Lower lobe of right lung (tissue), 2 donors: ENCODE measurements around the gene GMDS. TPM values are rescaled to one million over a fixed set of nuclear protein-coding genes. Genes with fewer than 3 reads are reported as not detected.

ENCODE experiments used
- ATAC-seq, 2 donors: fragments of 200-7000 bp; cut with Tn5 transposase; one replicate each; pipeline ENCODE4 v1.9.1; 2020 to 2022; ENCODE audit warnings: mild to moderate bottlenecking in 2 of 2, moderate library complexity in 2 of 2
- DNase-seq: peaks from one replicate; pipeline ENCODE4 v3.0.0-alpha.2; 2020
- H3K27ac ChIP-seq: fragments of 200-600 bp; one replicate; pipeline ENCODE4 v1.8.0; 2022
- H3K27me3 ChIP-seq: fragments of 200-600 bp; one replicate; pipeline ENCODE4 v1.8.0; 2022; ENCODE audit warnings: low read depth
- H3K36me3 ChIP-seq: fragments of 200-600 bp; one replicate; pipeline ENCODE4 v1.8.0; 2022; ENCODE audit warnings: mild to moderate bottlenecking
- H3K4me1 ChIP-seq: fragments of 200-600 bp; one replicate; pipeline ENCODE4 v1.8.0; 2022
- H3K4me3 ChIP-seq: fragments of 200-600 bp; one replicate; pipeline ENCODE4 v1.8.0; 2022; ENCODE audit warnings: mild to moderate bottlenecking
- H3K9me3 ChIP-seq: fragments of 200-600 bp; one replicate; pipeline ENCODE4 v1.8.0; 2022
- intact Hi-C: fragments of 100-400 bp; cut with DNase I; formaldehyde crosslinking; loops from one replicate; pipeline ENCODE4 v1.11.0; 2022
- total RNA-seq: library from RNA; stranded (reverse); fragmentation: NEBNext Ultra II Directional; extraction: Animal tissue kit (Norgen Biotek cat#: 25700); gene quantifications from one replicate; pipeline ENCODE4 v1.2.1, GENCODE V29; 2021
- TF ChIP-seq, protein P1 (sequence below): fragments of 200-600 bp; IDR thresholded peaks from one replicate; pipeline ENCODE4 v1.8.0; 2022; ENCODE audit warnings: antibody characterized with exemption, mild to moderate bottlenecking
- donor health status: DM: no; HTN: yes; CAD: no; lungs with severe emphysema.

Gene GMDS
- total RNA-seq, 1 donor from 2014 or later: 12.7 TPM

DNA sequence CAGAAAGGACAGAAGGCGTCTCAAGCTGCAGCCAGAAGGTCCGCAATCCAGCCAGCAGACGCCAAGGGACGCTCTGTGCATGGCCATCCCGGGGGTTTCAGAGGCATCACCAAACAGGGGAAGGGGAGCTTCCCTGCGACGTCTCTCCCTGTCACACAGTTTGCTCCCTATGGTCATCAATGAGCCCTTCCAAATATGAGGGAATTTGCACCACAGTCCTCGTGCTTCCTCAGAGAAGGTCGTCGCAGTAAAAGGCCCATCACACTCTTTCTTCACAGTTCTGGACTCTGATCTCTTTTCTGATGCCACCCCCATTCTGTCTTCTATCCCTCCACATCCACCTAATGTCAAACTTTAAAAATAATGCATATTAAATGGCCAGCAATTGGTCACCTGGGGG is 645.9 kb downstream of the GMDS start:
- H3K4me3 ChIP-seq: no peak overlapping the region
- ATAC-seq: no peak
- intact Hi-C loops: loop anchor here (10.0 kb wide), 1 partner anchor 505 kb away; no protein-coding TSS in a partner anchor
- no peak overlapping the region for H3K27ac ChIP-seq
- H3K4me1 ChIP-seq: peaks cover 11% of the 10 kb centered on the region
- no peak for DNase-seq
- H3K36me3 ChIP-seq: no peaks in the 10 kb centered on the region
- H3K9me3 ChIP-seq: no peaks in the 10 kb centered on the region
- TF ChIP-seq, protein P1, sequence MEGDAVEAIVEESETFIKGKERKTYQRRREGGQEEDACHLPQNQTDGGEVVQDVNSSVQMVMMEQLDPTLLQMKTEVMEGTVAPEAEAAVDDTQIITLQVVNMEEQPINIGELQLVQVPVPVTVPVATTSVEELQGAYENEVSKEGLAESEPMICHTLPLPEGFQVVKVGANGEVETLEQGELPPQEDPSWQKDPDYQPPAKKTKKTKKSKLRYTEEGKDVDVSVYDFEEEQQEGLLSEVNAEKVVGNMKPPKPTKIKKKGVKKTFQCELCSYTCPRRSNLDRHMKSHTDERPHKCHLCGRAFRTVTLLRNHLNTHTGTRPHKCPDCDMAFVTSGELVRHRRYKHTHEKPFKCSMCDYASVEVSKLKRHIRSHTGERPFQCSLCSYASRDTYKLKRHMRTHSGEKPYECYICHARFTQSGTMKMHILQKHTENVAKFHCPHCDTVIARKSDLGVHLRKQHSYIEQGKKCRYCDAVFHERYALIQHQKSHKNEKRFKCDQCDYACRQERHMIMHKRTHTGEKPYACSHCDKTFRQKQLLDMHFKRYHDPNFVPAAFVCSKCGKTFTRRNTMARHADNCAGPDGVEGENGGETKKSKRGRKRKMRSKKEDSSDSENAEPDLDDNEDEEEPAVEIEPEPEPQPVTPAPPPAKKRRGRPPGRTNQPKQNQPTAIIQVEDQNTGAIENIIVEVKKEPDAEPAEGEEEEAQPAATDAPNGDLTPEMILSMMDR: no peak
- peaks cover 79% of the 10 kb centered on the region for H3K27me3 ChIP-seq

DNA sequence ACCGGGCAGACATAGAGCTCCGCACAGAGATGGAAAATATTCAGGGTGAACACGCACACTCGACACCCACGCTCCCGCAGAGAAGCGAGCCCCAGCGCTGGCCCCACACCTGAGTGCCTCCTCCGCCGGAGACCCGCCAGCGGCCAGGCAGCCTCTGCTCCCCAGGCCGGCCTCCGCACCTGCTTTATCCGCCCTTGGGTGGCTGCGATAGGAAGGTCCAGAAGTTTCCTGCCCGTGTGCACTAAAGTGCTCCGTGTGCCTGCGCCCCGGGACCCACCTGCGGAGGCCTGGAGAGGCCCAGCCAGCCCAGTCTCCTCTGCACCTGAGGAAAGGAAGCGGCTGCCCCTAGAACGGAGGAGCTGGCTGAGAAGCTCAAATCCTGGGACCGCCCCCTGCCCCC is 646.5 kb downstream of the GMDS start:
- Histone ChIP-seq H3K27me3 (peaks cover 79% of the 10 kb centered on the region), H3K4me1 (peaks cover 5% of the 10 kb centered on the region), H3K9me3 (no peaks in the 10 kb centered on the region), H3K4me3 (no peak overlapping the region), H3K36me3 (no peaks in the 10 kb centered on the region), H3K27ac (no peak overlapping the region)
- intact Hi-C loops: loop anchor here (10.0 kb wide), 1 partner anchor 506 kb away; no protein-coding TSS in a partner anchor
- ATAC-seq (no peak), DNase-seq (no peak)
- TF ChIP-seq, protein P1: no peak

DNA sequence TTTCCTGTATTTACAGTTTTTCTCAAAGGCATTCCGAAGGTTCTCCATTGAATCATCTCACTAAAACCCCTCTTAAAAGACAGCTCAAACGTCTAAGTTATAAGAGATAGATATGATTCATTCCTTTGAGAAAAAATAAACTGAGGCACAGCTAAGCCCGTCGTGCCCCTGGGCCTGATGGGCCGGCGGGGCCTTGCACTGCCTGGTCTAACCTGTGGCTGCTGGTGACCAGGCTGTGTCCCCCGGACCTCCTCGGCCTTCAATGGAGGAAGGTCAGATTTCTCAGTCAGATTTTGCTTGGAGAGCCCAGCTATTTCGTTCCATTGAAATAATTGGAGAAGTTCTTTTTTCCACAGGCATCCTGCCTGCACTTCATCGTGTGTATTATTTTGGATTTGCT is 647.0 kb downstream of the GMDS start:
- intact Hi-C loops: loop anchor here (10.0 kb wide), 1 partner anchor 506 kb away; no protein-coding TSS in a partner anchor
- no peak for ATAC-seq
- H3K9me3 ChIP-seq: no peaks in the 10 kb centered on the region
- H3K4me3 ChIP-seq: no peak overlapping the region
- no peak overlapping the region for H3K27ac ChIP-seq
- H3K27me3 ChIP-seq: peaks cover 77% of the 10 kb centered on the region
- TF ChIP-seq, protein P1: no peak
- DNase-seq: no peak
- H3K4me1 ChIP-seq: peaks cover 3% of the 10 kb centered on the region
- no peaks in the 10 kb centered on the region for H3K36me3 ChIP-seq

DNA sequence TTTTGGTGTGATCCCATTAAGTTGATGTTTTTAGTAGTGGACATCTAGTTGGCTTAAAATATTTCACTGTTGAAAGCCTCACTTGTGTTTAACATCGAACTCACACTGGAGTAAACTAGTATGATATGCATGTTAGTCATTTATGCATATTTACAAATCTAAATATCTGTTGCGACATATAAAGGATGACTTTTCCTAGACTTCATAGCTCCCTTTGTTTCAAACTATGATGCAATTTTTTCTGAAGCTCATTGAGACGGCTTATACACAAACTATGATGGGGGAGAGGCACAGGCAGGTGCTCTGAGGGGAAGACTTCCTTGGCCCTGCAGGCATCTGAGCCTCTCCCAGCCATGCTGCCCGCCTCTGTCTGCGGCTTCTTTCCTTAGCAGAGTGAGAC is 647.5 kb downstream of the GMDS start:
- no peak for ATAC-seq
- H3K4me3 ChIP-seq: no peak overlapping the region
- no peaks in the 10 kb centered on the region for H3K9me3 ChIP-seq
- H3K4me1 ChIP-seq: peaks cover 3% of the 10 kb centered on the region
- intact Hi-C loops: loop anchor here (10.0 kb wide), 1 partner anchor 507 kb away; no protein-coding TSS in a partner anchor
- peaks cover 77% of the 10 kb centered on the region for H3K27me3 ChIP-seq
- TF ChIP-seq, protein P1: no peak
- H3K36me3 ChIP-seq: no peaks in the 10 kb centered on the region
- H3K27ac ChIP-seq: no peak overlapping the region
- no peak for DNase-seq

DNA sequence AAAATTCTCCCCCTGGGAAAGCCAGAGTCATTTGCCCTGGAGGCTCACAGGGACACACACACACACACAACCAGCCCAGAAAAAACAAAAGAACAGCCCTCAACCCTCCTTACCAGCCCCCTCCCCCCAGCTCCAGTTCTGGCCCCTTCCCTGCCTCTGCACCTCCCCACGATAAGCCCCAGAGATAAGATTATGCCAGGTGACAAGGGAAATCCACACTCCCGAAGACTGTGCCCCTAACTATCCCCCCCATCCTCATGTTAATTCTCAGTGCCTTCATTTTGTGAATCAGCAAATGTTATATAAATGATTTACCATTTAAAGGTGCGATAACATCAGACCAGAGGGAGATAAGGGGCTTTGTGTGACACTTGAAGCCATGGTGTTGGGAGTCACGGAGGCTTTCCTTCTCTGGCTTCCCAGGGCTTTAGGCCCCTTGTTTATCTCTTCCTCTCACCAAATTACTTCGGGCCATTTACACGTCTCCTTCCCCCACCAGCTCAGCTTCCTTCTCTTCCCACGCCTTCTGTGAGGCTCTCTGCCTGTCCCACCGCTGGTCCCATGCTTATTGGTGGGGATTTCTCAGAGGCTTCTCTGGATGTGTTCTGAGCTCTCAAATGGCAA is 648.2 kb downstream of the GMDS start:
- no peaks in the 10 kb centered on the region for H3K36me3 ChIP-seq
- peaks cover 72% of the 10 kb centered on the region for H3K27me3 ChIP-seq
- no peak for ATAC-seq
- no peak overlapping the region for H3K4me3 ChIP-seq
- TF ChIP-seq, protein P1: no peak
- DNase-seq: no peak
- peaks cover 3% of the 10 kb centered on the region for H3K4me1 ChIP-seq
- no peaks in the 10 kb centered on the region for H3K9me3 ChIP-seq
- intact Hi-C loops: loop anchor here (10.0 kb wide), 1 partner anchor 508 kb away; no protein-coding TSS in a partner anchor
- no peak overlapping the region for H3K27ac ChIP-seq
